Measurements from ENCODE around the gene PCDH9.

- no peak for TF ChIP-seq POLR2AphosphoS5 (IDR thresholded peaks at IDR 0.05; ENCODE audit: low read length)
- no peak for TF ChIP-seq TCF7 (IDR thresholded peaks at IDR 0.05; ENCODE audit: borderline replicate concordance)
- TF ChIP-seq, protein P1, sequence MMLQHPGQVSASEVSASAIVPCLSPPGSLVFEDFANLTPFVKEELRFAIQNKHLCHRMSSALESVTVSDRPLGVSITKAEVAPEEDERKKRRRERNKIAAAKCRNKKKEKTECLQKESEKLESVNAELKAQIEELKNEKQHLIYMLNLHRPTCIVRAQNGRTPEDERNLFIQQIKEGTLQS (IDR thresholded peaks at IDR 0.05; ENCODE audit: borderline replicate concordance, extremely low read depth, low read depth, low read length) = no peak
- no peak for TF ChIP-seq SP1 (IDR thresholded peaks at IDR 0.05; ENCODE audit: low read depth, low read length)
- no peak for TF ChIP-seq TBL1XR1 (IDR thresholded peaks at IDR 0.05; ENCODE audit: low read depth, low read length)
Observed at GRCh38 chr13:67101730-67102467, 128.2 kb downstream of the PCDH9 start.
